ENCODE measurements around the gene CALCOCO2. TPM values are rescaled to one million over a fixed set of nuclear protein-coding genes. Genes with fewer than 3 reads are reported as not detected.
A peak's percentile ranks its signal among the peaks of the same experiment; 100 is the strongest.

CALCOCO2 gene
- total and polyA plus RNA-seq, 2 of the 13 experiments (the other 11 are each of a cell fraction or from before 2014, with no cell fraction given): 72.9 to 111 TPM

DNA sequence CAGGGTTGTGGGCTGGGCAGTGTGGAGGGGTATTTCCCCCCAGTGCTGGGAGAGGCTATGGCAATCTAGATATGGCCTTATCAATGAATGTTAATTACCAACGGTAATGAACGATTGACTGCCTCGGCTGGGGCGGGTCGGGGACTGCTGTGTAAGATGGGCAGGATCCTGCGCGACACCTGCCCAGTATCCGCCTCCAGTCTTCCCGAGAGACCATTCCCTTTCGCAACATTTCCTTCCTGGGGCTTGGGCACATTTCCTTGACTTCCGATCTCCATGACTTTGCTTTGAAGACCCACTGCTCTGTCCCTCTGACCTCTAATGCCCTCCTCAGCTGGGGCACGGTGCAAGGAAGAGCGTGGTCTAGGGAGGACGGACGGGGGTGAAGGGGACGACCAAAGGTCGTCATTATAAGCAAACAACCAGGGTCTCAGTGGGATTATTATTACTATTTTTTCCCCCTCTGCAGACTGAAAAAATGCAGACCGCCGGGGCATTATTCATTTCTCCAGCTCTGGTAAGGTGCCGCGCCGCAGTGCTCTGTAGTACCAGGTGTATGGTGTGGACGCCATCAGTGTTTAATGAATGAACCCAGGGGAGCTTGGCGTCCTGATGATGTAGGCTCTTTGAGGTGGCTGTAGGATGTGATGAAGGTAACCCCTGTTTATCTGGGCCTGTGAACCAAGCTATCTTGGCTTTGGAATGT, 62.3 kb downstream of the CALCOCO2 start (continued):
- 0 out of 2 replicates have a peak, but pooled peaks have one; percentile 20 for TF ChIP-seq TMF1 (CRISPR knock-in tag; IDR thresholded peaks at IDR 0.05; ENCODE audit: low read depth)
- TF ChIP-seq KMT2B (CRISPR knock-in tag; IDR thresholded peaks at IDR 0.05): no peak
- TF ChIP-seq ZNF766 (CRISPR knock-in tag; IDR thresholded peaks at IDR 0.05; ENCODE audit: borderline replicate concordance): peak; percentile 43; the same call in 1 of the 2 replicates
- 0 out of 2 replicates have a peak, but pooled peaks have one; percentile 8 for TF ChIP-seq ZNF441 (CRISPR knock-in tag; IDR thresholded peaks at IDR 0.05; ENCODE audit: borderline replicate concordance)
- no peak for TF ChIP-seq RBM22 (optimal IDR thresholded peaks at IDR 0.05; ENCODE audit: low read length)
- 0 out of 2 replicates have a peak, but pooled peaks have one; percentile 16 for TF ChIP-seq ZBTB34 (CRISPR knock-in tag; IDR thresholded peaks at IDR 0.05)
- TF ChIP-seq TP53 (CRISPR knock-in tag; conservative IDR thresholded peaks at IDR 0.05): no peak
- TF ChIP-seq, protein P1, sequence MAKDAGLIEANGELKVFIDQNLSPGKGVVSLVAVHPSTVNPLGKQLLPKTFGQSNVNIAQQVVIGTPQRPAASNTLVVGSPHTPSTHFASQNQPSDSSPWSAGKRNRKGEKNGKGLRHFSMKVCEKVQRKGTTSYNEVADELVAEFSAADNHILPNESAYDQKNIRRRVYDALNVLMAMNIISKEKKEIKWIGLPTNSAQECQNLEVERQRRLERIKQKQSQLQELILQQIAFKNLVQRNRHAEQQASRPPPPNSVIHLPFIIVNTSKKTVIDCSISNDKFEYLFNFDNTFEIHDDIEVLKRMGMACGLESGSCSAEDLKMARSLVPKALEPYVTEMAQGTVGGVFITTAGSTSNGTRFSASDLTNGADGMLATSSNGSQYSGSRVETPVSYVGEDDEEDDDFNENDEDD (CRISPR knock-in tag; IDR thresholded peaks at IDR 0.05; ENCODE audit: borderline replicate concordance): no peak
- TF ChIP-seq CEBPB (IDR thresholded peaks at IDR 0.05; ENCODE audit: borderline replicate concordance, low read depth, low read length): peak; percentile 19; the same call in 1 of the 2 replicates
- peak in 1 of 2 experiments; percentile 0; a peak in 1 of 4 replicates for TF ChIP-seq POLR2A (IDR thresholded peaks at IDR 0.05; ENCODE audit: insufficient read depth in 1 of 2, low read depth in 2 of 2, low read length in 2 of 2)
- TF ChIP-seq ZNF550 (CRISPR knock-in tag; IDR thresholded peaks at IDR 0.05; ENCODE audit: borderline replicate concordance): 0 out of 2 replicates have a peak, but pooled peaks have one; percentile 54
- 0 out of 2 replicates have a peak, but pooled peaks have one; percentile 12 for TF ChIP-seq HNF1B (CRISPR knock-in tag; IDR thresholded peaks at IDR 0.05)
- peak; percentile 33; the same call in 1 of the 2 replicates for TF ChIP-seq ZBTB7A (CRISPR knock-in tag; IDR thresholded peaks at IDR 0.05)
- TF ChIP-seq ZNF83 (CRISPR knock-in tag; IDR thresholded peaks at IDR 0.05; ENCODE audit: borderline replicate concordance): 0 out of 2 replicates have a peak, but pooled peaks have one; percentile 70
- no peak for TF ChIP-seq TBP (CRISPR knock-in tag; IDR thresholded peaks at IDR 0.05)
- TF ChIP-seq ZNF333 (CRISPR knock-in tag; IDR thresholded peaks at IDR 0.05; ENCODE audit: borderline replicate concordance): no peak
- TF ChIP-seq KLF16 (CRISPR knock-in tag; IDR thresholded peaks at IDR 0.05): no peak; a peak in 1 of 4 replicates
- TF ChIP-seq, protein P2, sequence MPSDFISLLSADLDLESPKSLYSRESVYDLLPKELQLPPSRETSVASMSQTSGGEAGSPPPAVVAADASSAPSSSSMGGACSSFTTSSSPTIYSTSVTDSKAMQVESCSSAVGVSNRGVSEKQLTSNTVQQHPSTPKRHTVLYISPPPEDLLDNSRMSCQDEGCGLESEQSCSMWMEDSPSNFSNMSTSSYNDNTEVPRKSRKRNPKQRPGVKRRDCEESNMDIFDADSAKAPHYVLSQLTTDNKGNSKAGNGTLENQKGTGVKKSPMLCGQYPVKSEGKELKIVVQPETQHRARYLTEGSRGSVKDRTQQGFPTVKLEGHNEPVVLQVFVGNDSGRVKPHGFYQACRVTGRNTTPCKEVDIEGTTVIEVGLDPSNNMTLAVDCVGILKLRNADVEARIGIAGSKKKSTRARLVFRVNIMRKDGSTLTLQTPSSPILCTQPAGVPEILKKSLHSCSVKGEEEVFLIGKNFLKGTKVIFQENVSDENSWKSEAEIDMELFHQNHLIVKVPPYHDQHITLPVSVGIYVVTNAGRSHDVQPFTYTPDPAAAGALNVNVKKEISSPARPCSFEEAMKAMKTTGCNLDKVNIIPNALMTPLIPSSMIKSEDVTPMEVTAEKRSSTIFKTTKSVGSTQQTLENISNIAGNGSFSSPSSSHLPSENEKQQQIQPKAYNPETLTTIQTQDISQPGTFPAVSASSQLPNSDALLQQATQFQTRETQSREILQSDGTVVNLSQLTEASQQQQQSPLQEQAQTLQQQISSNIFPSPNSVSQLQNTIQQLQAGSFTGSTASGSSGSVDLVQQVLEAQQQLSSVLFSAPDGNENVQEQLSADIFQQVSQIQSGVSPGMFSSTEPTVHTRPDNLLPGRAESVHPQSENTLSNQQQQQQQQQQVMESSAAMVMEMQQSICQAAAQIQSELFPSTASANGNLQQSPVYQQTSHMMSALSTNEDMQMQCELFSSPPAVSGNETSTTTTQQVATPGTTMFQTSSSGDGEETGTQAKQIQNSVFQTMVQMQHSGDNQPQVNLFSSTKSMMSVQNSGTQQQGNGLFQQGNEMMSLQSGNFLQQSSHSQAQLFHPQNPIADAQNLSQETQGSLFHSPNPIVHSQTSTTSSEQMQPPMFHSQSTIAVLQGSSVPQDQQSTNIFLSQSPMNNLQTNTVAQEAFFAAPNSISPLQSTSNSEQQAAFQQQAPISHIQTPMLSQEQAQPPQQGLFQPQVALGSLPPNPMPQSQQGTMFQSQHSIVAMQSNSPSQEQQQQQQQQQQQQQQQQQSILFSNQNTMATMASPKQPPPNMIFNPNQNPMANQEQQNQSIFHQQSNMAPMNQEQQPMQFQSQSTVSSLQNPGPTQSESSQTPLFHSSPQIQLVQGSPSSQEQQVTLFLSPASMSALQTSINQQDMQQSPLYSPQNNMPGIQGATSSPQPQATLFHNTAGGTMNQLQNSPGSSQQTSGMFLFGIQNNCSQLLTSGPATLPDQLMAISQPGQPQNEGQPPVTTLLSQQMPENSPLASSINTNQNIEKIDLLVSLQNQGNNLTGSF (CRISPR knock-in tag; IDR thresholded peaks at IDR 0.05): peak; percentile 15; the same call in 1 of the 2 replicates
- no peak for TF ChIP-seq KLF9 (CRISPR knock-in tag; IDR thresholded peaks at IDR 0.05; ENCODE audit: low read depth)
- TF ChIP-seq ZNF225 (CRISPR knock-in tag; IDR thresholded peaks at IDR 0.05): peak; percentile 86
